Astrocyte (in vitro differentiated cells and primary cell): ENCODE results near the gene GATA2. TPM values are rescaled to one million over a fixed set of nuclear protein-coding genes. Genes with fewer than 3 reads are reported as not detected.

Experiments used
- DNase-seq: peaks from one replicate; pipeline ENCODE4 v3.0.0-alpha.2; 2010; ENCODE audit warnings: low read depth
- FAIRE-seq: peaks from 2 replicates; lab custom pipeline; 2011; peaks lifted over from hg19 to GRCh38; lab: Jason Lieb, UNC
- H2AFZ ChIP-seq: 2 replicates; pipeline ENCODE4 v1.6.0; 2012; ENCODE audit warnings: low read depth, low read length, inconsistent platforms
- H3K27ac ChIP-seq: 2 replicates; pipeline ENCODE4 v1.5.1; 2011; ENCODE audit warnings: low read depth, low read length, inconsistent platforms
- H3K27me3 ChIP-seq: 2 replicates; pipeline ENCODE4 v1.6.0; 2011; ENCODE audit warnings: low read length, inconsistent platforms; ENCODE audit not compliant: insufficient read depth
- H3K36me3 ChIP-seq: 2 replicates; pipeline ENCODE4 v1.5.1; 2011; ENCODE audit warnings: low read length, inconsistent platforms; ENCODE audit not compliant: insufficient read depth
- H3K4me1 ChIP-seq: 2 replicates; pipeline ENCODE4 v1.5.1; 2011; ENCODE audit warnings: low read length, inconsistent platforms; ENCODE audit not compliant: insufficient read depth
- H3K4me2 ChIP-seq: 2 replicates; pipeline ENCODE4 v1.6.0; 2012; ENCODE audit warnings: low read length, inconsistent platforms
- H3K4me3 ChIP-seq: 2 replicates; pipeline ENCODE4 v1.5.1; 2011; ENCODE audit warnings: low read depth, mild to moderate bottlenecking, low read length, inconsistent platforms; ENCODE audit not compliant: insufficient read depth
- H3K79me2 ChIP-seq: 2 replicates; pipeline ENCODE4 v1.6.0; 2012; ENCODE audit warnings: mild to moderate bottlenecking, low read length, inconsistent platforms; ENCODE audit not compliant: insufficient read depth
- H3K9ac ChIP-seq: 2 replicates; pipeline ENCODE4 v1.6.0; 2012; ENCODE audit warnings: mild to moderate bottlenecking, low read length, inconsistent platforms
- H3K9me3 ChIP-seq: 2 replicates; pipeline ENCODE4 v1.5.1; 2012; ENCODE audit warnings: low read depth, mild to moderate bottlenecking, low read length, inconsistent platforms; ENCODE audit not compliant: insufficient read depth
- H4K20me1 ChIP-seq: 2 replicates; pipeline ENCODE4 v1.6.0; 2012; ENCODE audit warnings: low read length, inconsistent platforms; ENCODE audit not compliant: insufficient read depth
- H3K27ac Mint-ChIP-seq: one replicate; pipeline ENCODE4 v1.8.0; 2021; ENCODE audit warnings: mild to moderate bottlenecking, mixed read lengths; ENCODE audit not compliant: unreplicated experiment
- H3K27me3 Mint-ChIP-seq: one replicate; pipeline ENCODE4 v1.8.0; 2021; ENCODE audit warnings: low read depth, mixed read lengths; ENCODE audit not compliant: unreplicated experiment
- H3K36me3 Mint-ChIP-seq: one replicate; pipeline ENCODE4 v1.8.0; 2021; ENCODE audit warnings: low read depth, mixed read lengths; ENCODE audit not compliant: unreplicated experiment
- H3K4me1 Mint-ChIP-seq: one replicate; pipeline ENCODE4 v1.8.0; 2021; ENCODE audit warnings: low read depth, mixed read lengths; ENCODE audit not compliant: unreplicated experiment
- H3K4me3 Mint-ChIP-seq: one replicate; pipeline ENCODE4 v1.8.0; 2021; ENCODE audit warnings: mild to moderate bottlenecking, moderate library complexity, mixed read lengths; ENCODE audit not compliant: unreplicated experiment
- H3K9me3 Mint-ChIP-seq: one replicate; pipeline ENCODE4 v1.8.0; 2021; ENCODE audit warnings: mild to moderate bottlenecking, mixed read lengths; ENCODE audit not compliant: unreplicated experiment
- EZH2 ChIP-seq: IDR thresholded peaks from 2 replicates; pipeline ENCODE4 v1.6.1; 2012; ENCODE audit warnings: mild to moderate bottlenecking, low read length, inconsistent platforms; ENCODE audit not compliant: insufficient read depth
- total RNA-seq: library from RNA; stranded (reverse); gene quantifications from 2 replicates; pipeline ENCODE4 v1.2.1, GENCODE V29; 2021
- TF ChIP-seq, protein P1 (sequence below): IDR thresholded peaks from 2 replicates; pipeline ENCODE4 v1.5.1; 2011; ENCODE audit warnings: low read depth, mild to moderate bottlenecking, inconsistent platforms, low read length, moderate library complexity; ENCODE audit not compliant: insufficient read depth

Gene GATA2
- total RNA-seq, 1 donor from 2014 or later, result 1.7 TPM

DNA sequence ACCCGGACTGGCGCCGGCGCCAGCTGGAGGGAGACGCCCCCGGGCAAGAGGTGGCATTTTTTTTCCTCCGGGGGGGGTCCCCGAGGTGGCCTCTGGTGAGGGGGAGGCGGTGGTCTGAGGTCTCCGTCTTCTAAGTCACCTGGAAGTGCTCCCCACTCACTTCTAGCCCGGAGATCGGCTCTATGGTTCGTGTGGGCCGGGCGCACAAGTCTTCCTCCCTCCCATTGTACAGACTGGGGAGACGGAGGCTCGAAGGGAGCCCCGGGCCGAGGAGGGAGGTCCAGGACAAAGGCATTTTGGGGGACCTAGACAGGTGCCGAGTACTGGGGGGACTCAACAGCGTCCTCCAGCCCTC lies 4.4 kb downstream of the GATA2 start:
- peak overlapping the region; percentile 62 for H3K4me3 ChIP-seq
- Mint-ChIP-seq H3K27ac (no peak overlapping the region), H3K9me3 (peaks cover 2% of the 10 kb centered on the region), H3K27me3 (peaks cover 59% of the 10 kb centered on the region), H3K4me1 (peaks cover 6% of the 10 kb centered on the region), H3K36me3 (no peaks in the 10 kb centered on the region), H3K4me3 (no peak overlapping the region)
- peak overlapping the region; percentile 89 for H3K4me2 ChIP-seq
- DNase-seq, result no peak
- H3K27me3 ChIP-seq, result peaks cover 80% of the 10 kb centered on the region
- H3K9me3 ChIP-seq, result no peaks in the 10 kb centered on the region
- FAIRE-seq, result no peak
- H2AFZ ChIP-seq, result no peak overlapping the region
- H3K36me3 ChIP-seq, result no peaks in the 10 kb centered on the region
- H3K27ac ChIP-seq, result no peak overlapping the region
- peaks cover 22% of the 10 kb centered on the region for H3K4me1 ChIP-seq
- peaks cover 12% of the 10 kb centered on the region for H3K79me2 ChIP-seq
- peaks cover 38% of the 10 kb centered on the region for H4K20me1 ChIP-seq
- no peak for TF ChIP-seq EZH2
- TF ChIP-seq, protein P1, sequence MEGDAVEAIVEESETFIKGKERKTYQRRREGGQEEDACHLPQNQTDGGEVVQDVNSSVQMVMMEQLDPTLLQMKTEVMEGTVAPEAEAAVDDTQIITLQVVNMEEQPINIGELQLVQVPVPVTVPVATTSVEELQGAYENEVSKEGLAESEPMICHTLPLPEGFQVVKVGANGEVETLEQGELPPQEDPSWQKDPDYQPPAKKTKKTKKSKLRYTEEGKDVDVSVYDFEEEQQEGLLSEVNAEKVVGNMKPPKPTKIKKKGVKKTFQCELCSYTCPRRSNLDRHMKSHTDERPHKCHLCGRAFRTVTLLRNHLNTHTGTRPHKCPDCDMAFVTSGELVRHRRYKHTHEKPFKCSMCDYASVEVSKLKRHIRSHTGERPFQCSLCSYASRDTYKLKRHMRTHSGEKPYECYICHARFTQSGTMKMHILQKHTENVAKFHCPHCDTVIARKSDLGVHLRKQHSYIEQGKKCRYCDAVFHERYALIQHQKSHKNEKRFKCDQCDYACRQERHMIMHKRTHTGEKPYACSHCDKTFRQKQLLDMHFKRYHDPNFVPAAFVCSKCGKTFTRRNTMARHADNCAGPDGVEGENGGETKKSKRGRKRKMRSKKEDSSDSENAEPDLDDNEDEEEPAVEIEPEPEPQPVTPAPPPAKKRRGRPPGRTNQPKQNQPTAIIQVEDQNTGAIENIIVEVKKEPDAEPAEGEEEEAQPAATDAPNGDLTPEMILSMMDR, result no peak
- peak overlapping the region; percentile 62 for H3K9ac ChIP-seq

DNA sequence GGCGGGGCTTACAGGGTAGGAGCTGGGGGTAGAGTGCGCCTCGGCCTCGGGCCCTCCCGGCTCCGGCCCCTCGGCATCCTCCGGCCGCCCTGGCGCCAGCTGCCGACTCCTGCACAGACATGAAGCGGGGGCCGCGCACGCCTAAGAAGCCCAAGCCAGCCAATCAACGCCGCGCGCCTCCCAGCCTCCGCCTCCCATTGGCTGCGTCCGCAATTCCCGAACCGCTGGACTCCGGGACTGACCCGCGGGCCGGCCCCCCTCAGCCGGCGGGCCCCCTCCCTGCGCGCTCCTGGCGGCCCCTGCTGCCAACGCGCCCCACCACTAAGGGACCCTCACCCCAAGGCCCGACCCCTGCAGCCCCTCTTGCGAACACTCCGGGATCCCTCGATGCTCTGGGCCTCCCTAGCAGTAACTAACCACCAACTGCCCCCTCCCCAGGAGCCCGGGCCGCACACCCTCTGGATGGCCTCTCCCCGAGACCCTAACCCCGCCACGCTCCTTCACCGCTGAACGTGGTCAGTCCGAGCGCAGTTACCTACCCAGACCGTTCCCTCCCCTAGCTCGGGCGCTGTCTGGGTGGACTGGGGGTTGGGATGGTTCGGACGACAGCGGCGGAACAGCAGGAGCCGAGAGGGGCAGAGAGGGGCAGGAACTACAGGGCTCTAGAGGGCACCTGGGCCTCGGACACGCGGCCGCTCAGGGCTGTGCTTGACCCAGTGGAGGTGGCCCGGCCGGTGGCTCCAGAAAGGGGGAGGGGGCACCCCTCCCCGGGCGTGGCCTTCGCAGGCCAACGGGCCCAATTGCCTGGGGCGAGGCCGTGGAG lies 5.0 kb downstream of the GATA2 start:
- Histone ChIP-seq H3K27ac (peak overlapping the region; percentile 25), H3K79me2 (peaks cover 12% of the 10 kb centered on the region), H3K9ac (peak overlapping the region; percentile 56), H3K9me3 (no peaks in the 10 kb centered on the region), H3K4me1 (peaks cover 28% of the 10 kb centered on the region), H3K4me2 (peak overlapping the region; percentile 89), H2AFZ (peak overlapping the region; percentile 73), H4K20me1 (peaks cover 36% of the 10 kb centered on the region), H3K36me3 (no peaks in the 10 kb centered on the region), H3K4me3 (peak overlapping the region; percentile 62), H3K27me3 (peaks cover 78% of the 10 kb centered on the region)
- H3K27ac Mint-ChIP-seq, result no peak overlapping the region
- peaks cover 12% of the 10 kb centered on the region for H3K4me1 Mint-ChIP-seq
- H3K27me3 Mint-ChIP-seq, result peaks cover 54% of the 10 kb centered on the region
- H3K36me3 Mint-ChIP-seq, result no peaks in the 10 kb centered on the region
- H3K4me3 Mint-ChIP-seq, result no peak overlapping the region
- DNase-seq, result peak; percentile 82
- TF ChIP-seq EZH2, result peak; percentile 29
- TF ChIP-seq, protein P1, result no peak
- H3K9me3 Mint-ChIP-seq, result peaks cover 2% of the 10 kb centered on the region
- no peak for FAIRE-seq

DNA sequence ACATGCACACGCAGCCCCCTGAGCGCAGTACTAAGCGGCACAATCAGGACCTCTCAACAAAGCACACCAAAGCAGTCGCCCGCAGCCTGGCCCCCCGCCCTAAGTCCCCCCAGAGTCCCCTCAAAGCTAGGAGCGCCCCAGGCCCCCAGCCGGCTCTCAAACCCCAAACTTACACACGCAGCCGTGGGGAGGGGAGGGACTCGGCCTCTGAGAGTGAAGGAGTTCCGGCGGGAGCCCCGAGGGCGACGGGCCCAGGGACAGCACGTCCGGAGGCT lies 5.5 kb downstream of the GATA2 start:
- peak overlapping the region; percentile 2 for H2AFZ ChIP-seq
- no peaks in the 10 kb centered on the region for H3K36me3 ChIP-seq
- peaks cover 12% of the 10 kb centered on the region for H3K79me2 ChIP-seq
- H3K27ac ChIP-seq, result peak overlapping the region; percentile 25
- H3K27me3 Mint-ChIP-seq, result peaks cover 54% of the 10 kb centered on the region
- FAIRE-seq (no peak), DNase-seq (no peak)
- no peaks in the 10 kb centered on the region for H3K9me3 ChIP-seq
- TF ChIP-seq, protein P1, result no peak
- TF ChIP-seq EZH2, result no peak
- H3K4me2 ChIP-seq, result peak overlapping the region; percentile 89
- H3K27me3 ChIP-seq, result peaks cover 77% of the 10 kb centered on the region
- H3K4me1 Mint-ChIP-seq, result peaks cover 15% of the 10 kb centered on the region
- peak overlapping the region; percentile 47 for H3K27ac Mint-ChIP-seq
- H3K4me1 ChIP-seq, result peaks cover 32% of the 10 kb centered on the region
- peak overlapping the region; percentile 62 for H3K4me3 ChIP-seq
- H3K4me3 Mint-ChIP-seq, result peak overlapping the region; percentile 73
- peaks cover 2% of the 10 kb centered on the region for H3K9me3 Mint-ChIP-seq
- no peaks in the 10 kb centered on the region for H3K36me3 Mint-ChIP-seq
- H3K9ac ChIP-seq, result peak overlapping the region; percentile 56
- peaks cover 36% of the 10 kb centered on the region for H4K20me1 ChIP-seq
